PC-3 (cell line): Measurements from ENCODE around the gene NDUFA3. TPM values are rescaled to one million over a fixed set of nuclear protein-coding genes. Genes with fewer than 3 reads are reported as not detected.

Experiments used
- ATAC-seq: fragments of 200-7000 bp; cut with Tn5 transposase; 2 replicates; pipeline ENCODE4 v1.9.1; 2020; ENCODE audit warnings: mild to moderate bottlenecking, moderate library complexity
- BruUV-seq: library from RNA; stranded (reverse); fragments of 400-500 nt; replicated peaks from 2 replicates; lab custom pipeline; 2021; lab: Mats Ljungman, UMichigan
- CTCF ChIA-PET: fragments of 300-600 bp; sonication (Branson Sonifier 250); formaldehyde crosslinking; loops from one replicate; lab custom pipeline; 2022; ENCODE audit warnings: antibody characterized with exemption; lab: Charles Lee
- POLR2A ChIA-PET: fragments of 300-600 bp; sonication (Branson Sonifier 250); formaldehyde crosslinking; loops from one replicate; lab custom pipeline; 2022; ENCODE audit warnings: antibody characterized with exemption; ENCODE audit not compliant: unreplicated experiment; lab: Charles Lee
- DNase-seq: peaks from one replicate; pipeline ENCODE4 v3.0.0-alpha.2; 2015
- H2AFZ ChIP-seq: fragments of 300-600 bp; sonication (generic); 2 replicates; pipeline ENCODE4 v1.6.0; 2016; ENCODE audit warnings: antibody characterized with exemption, low read length
- H3F3A ChIP-seq: fragments of 300-600 bp; sonication (generic); one replicate; pipeline ENCODE4 v1.6.0; 2017; ENCODE audit warnings: antibody characterized with exemption, low read length, control low read depth, mild to moderate bottlenecking; ENCODE audit not compliant: unreplicated experiment
- H3K27ac ChIP-seq: fragments of 300-600 bp; sonication (generic); 2 replicates; pipeline ENCODE4 v1.5.1; 2016; ENCODE audit warnings: mild to moderate bottlenecking, low read length
- H3K27me3 ChIP-seq: fragments of 300-600 bp; sonication (generic); 2 replicates; pipeline ENCODE4 v1.6.1; 2016; ENCODE audit warnings: low read length, mixed read lengths
- H3K36me3 ChIP-seq: fragments of 300-600 bp; sonication (generic); 2 replicates; pipeline ENCODE4 v1.6.1; 2016; ENCODE audit warnings: low read depth, mixed run types, low read length, mixed read lengths
- H3K4me1 ChIP-seq: fragments of 300-600 bp; sonication (generic); 2 replicates; pipeline ENCODE4 v1.5.1; 2016; ENCODE audit warnings: low read length; ENCODE audit not compliant: insufficient read depth
- H3K4me2 ChIP-seq: fragments of 300-600 bp; sonication (generic); 2 replicates; pipeline ENCODE4 v1.6.0; 2016; ENCODE audit warnings: low read length
- H3K4me3 ChIP-seq: fragments of 300-600 bp; sonication (generic); 2 replicates; pipeline ENCODE4 v1.5.1; 2016; ENCODE audit warnings: mild to moderate bottlenecking, low read length, mixed read lengths
- H3K79me2 ChIP-seq: fragments of 300-600 bp; sonication (generic); 2 replicates; pipeline ENCODE4 v1.6.1; 2017; ENCODE audit warnings: low read length, mixed read lengths
- H3K9ac ChIP-seq: fragments of 300-600 bp; sonication (generic); 2 replicates; pipeline ENCODE4 v1.6.0; 2016; ENCODE audit warnings: mild to moderate bottlenecking, low read length
- H3K9me2 ChIP-seq: fragments of 300-600 bp; sonication (generic); replicated peaks from 2 replicates; pipeline ENCODE4 v1.6.1; 2016; ENCODE audit warnings: mixed run types, low read length, mixed read lengths
- H3K9me3 ChIP-seq: fragments of 300-600 bp; sonication (generic); 2 replicates; pipeline ENCODE4 v1.6.1; 2016; ENCODE audit warnings: low read length, mixed read lengths
- H4K20me1 ChIP-seq: fragments of 300-600 bp; sonication (generic); 2 replicates; pipeline ENCODE4 v1.6.1; 2016; ENCODE audit warnings: low read length, mixed read lengths
- EZH2 ChIP-seq: fragments of 300-600 bp; sonication (generic); IDR thresholded peaks from one replicate; pipeline ENCODE4 v1.6.1; 2017; ENCODE audit warnings: antibody characterized with exemption, mild to moderate bottlenecking, low read length; ENCODE audit not compliant: unreplicated experiment
- EZH2phosphoT487 ChIP-seq: fragments of 300-600 bp; sonication (generic); IDR thresholded peaks from 2 replicates; pipeline ENCODE4 v1.6.1; 2018; ENCODE audit warnings: mild to moderate bottlenecking, antibody characterized with exemption, low read length, borderline replicate concordance
- intact Hi-C: fragments of 100-400 bp; cut with micrococcal nuclease; formaldehyde crosslinking; loops from 2 replicates; pipeline ENCODE4 v1.9.0; 2023
- total RNA-seq: library from RNA; depleted of rRNA; stranded (reverse); fragments of >200 nt; gene quantifications from 2 replicates; pipeline ENCODE4 v1.2.3, GENCODE V29; 2014
- TF ChIP-seq, protein P1 (sequence below): fragments of 300-600 bp; sonication (generic); conservative IDR thresholded peaks from 2 replicates; pipeline ENCODE4 v1.5.1; 2017; ENCODE audit warnings: antibody characterized with exemption, low read depth, mild to moderate bottlenecking, low read length

The NDUFA3 gene
- total RNA-seq, 1 experiment from 2014 or later = 138 TPM

DNA sequence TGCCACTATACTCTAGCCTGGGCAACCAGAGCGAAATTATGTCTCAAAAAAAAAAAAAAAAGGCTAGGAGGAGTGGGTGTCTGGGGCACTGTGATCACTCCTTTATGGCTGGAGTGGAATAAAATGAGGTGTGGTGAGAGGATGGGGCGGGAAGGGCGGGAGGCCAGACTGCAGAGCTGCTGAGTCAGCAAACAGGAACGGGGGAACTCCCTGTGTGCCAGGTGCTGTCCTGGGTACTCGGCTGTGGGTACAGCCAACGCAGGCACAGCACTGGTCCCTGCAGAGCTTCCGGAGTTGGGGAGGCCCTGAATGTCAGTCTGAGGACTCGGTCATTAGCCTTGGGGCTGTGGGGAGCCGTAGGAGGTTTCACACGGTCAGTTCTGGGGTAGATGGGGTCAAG, 18.6 kb downstream of the NDUFA3 start:
- H3K4me2 ChIP-seq = no peak overlapping the region
- H3K36me3 ChIP-seq = peaks cover 60% of the 10 kb centered on the region
- no peak overlapping the region for H3K4me3 ChIP-seq
- DNase-seq (no peak), ATAC-seq (no peak)
- H3K4me1 ChIP-seq = peaks cover 5% of the 10 kb centered on the region
- no peaks in the 10 kb centered on the region for H3K27me3 ChIP-seq
- no TSS peak for BruUV-seq
- no peak overlapping the region for H3K27ac ChIP-seq
- POLR2A ChIA-PET = no interaction called here
- no peak overlapping the region for H3K9ac ChIP-seq
- H3F3A ChIP-seq = no peaks in the 10 kb centered on the region
- H3K9me2 ChIP-seq = no peaks in the 10 kb centered on the region
- intact Hi-C loops = no loop called here
- no peak overlapping the region for H2AFZ ChIP-seq
- H3K9me3 ChIP-seq = no peaks in the 10 kb centered on the region
- TF ChIP-seq EZH2 (no peak), EZH2phosphoT487 (no peak)
- TF ChIP-seq, protein P1, sequence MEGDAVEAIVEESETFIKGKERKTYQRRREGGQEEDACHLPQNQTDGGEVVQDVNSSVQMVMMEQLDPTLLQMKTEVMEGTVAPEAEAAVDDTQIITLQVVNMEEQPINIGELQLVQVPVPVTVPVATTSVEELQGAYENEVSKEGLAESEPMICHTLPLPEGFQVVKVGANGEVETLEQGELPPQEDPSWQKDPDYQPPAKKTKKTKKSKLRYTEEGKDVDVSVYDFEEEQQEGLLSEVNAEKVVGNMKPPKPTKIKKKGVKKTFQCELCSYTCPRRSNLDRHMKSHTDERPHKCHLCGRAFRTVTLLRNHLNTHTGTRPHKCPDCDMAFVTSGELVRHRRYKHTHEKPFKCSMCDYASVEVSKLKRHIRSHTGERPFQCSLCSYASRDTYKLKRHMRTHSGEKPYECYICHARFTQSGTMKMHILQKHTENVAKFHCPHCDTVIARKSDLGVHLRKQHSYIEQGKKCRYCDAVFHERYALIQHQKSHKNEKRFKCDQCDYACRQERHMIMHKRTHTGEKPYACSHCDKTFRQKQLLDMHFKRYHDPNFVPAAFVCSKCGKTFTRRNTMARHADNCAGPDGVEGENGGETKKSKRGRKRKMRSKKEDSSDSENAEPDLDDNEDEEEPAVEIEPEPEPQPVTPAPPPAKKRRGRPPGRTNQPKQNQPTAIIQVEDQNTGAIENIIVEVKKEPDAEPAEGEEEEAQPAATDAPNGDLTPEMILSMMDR = no peak
- CTCF ChIA-PET = no interaction called here
- peaks cover 19% of the 10 kb centered on the region for H3K79me2 ChIP-seq
- no peaks in the 10 kb centered on the region for H4K20me1 ChIP-seq

DNA sequence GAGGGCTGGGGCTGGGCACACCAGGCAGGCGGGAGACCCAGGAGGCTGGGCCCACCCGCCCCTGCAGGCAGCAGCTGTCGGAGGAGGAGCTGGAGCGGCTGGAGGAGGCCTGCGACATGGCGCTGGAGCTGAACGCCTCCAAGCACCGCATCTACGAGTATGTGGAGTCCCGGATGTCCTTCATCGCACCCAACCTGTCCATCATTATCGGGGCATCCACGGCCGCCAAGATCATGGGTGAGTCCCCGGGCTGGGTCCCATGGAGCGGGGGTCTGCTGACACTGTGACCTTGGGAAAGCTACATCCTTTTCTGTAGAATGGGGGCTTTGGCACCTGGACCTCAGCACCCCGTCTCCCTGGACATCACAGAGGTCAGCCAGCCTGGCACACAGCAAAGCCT, 21.0 kb downstream of the NDUFA3 start:
- TF ChIP-seq, protein P1 = no peak
- no peak for TF ChIP-seq EZH2phosphoT487
- TF ChIP-seq EZH2 = no peak
- peaks cover 68% of the 10 kb centered on the region for H3K36me3 ChIP-seq
- no TSS peak for BruUV-seq
- POLR2A ChIA-PET = no interaction called here
- ATAC-seq (no peak), DNase-seq (no peak)
- no peaks in the 10 kb centered on the region for H3K9me3 ChIP-seq
- H2AFZ ChIP-seq = no peak overlapping the region
- H3K9ac ChIP-seq = no peak overlapping the region
- H3K27me3 ChIP-seq = no peaks in the 10 kb centered on the region
- H3F3A ChIP-seq = no peaks in the 10 kb centered on the region
- no peak overlapping the region for H3K4me3 ChIP-seq
- CTCF ChIA-PET = no interaction called here
- H3K4me2 ChIP-seq = no peak overlapping the region
- H3K9me2 ChIP-seq = no peaks in the 10 kb centered on the region
- intact Hi-C loops = no loop called here
- no peak overlapping the region for H3K27ac ChIP-seq
- no peaks in the 10 kb centered on the region for H3K79me2 ChIP-seq
- no peaks in the 10 kb centered on the region for H3K4me1 ChIP-seq
- no peaks in the 10 kb centered on the region for H4K20me1 ChIP-seq

DNA sequence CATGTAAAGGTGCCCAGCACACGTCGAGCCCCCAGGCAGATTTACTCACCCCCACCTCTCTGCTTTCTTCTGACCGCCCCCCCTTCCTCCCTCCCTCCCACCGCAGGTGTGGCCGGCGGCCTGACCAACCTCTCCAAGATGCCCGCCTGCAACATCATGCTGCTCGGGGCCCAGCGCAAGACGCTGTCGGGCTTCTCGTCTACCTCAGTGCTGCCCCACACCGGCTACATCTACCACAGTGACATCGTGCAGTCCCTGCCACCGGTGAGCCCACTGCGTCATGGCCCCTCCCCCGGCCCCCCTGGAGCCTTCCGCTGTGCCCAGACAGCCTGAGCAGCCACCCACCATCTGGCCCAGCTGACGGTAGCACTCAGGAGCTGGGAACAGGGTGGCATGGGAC, 21.7 kb downstream of the NDUFA3 start:
- ChIA-PET POLR2A (no interaction called here), CTCF (no interaction called here)
- H3K9me2 ChIP-seq = no peaks in the 10 kb centered on the region
- H2AFZ ChIP-seq = no peak overlapping the region
- H3F3A ChIP-seq = no peaks in the 10 kb centered on the region
- no peak overlapping the region for H3K4me3 ChIP-seq
- no TSS peak for BruUV-seq
- H3K4me1 ChIP-seq = no peaks in the 10 kb centered on the region
- no peak for DNase-seq
- no peaks in the 10 kb centered on the region for H3K79me2 ChIP-seq
- peaks cover 71% of the 10 kb centered on the region for H3K36me3 ChIP-seq
- no peak for ATAC-seq
- no peak overlapping the region for H3K27ac ChIP-seq
- H3K4me2 ChIP-seq = no peak overlapping the region
- no peaks in the 10 kb centered on the region for H3K27me3 ChIP-seq
- TF ChIP-seq EZH2phosphoT487 (no peak), EZH2 (no peak)
- TF ChIP-seq, protein P1 = no peak
- no peaks in the 10 kb centered on the region for H3K9me3 ChIP-seq
- H4K20me1 ChIP-seq = no peaks in the 10 kb centered on the region
- intact Hi-C loops = no loop called here
- H3K9ac ChIP-seq = no peak overlapping the region
